Stimulated activated CD4-positive, alpha-beta T cell treated with anti-CD3 and anti-CD28 coated beads, Interleukin-12 subunit alpha, Interleukin-12 subunit beta, amount 100 ng/mL, for 48 hours (primary cell): Measurements from ENCODE around the gene ATP10A.

Experiments
- DNase-seq, 3 donors: peaks; one replicate each; pipeline ENCODE4 v3.0.0-alpha.2; 2020; ENCODE audit warnings: low read depth in 2 of 3, low spot score in 1 of 3

Gene ATP10A

DNA sequence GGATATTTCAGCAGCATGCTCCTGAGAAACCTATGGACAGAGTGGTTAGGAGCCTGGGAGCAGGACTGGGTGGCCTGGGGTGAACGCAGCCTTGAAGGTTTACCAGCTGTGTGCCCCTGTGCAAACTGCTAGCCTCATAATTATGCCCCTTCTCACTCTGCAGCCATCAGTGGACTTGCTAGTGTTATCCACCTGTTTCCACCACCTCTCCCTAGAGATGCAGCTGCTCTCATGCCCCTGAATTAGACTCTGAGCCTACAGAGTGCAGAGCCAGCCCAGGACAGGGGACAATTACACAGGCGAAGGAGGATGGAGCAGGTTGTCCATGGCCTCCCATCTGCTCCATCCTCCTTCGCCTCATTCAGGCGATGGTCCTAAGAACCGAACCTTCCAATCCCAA is 175.9 kb downstream of the ATP10A start:
- DNase-seq: no peak

- no peak for DNase-seq
These were observed 176.3 kb downstream of the ATP10A start for GRCh38 chr15:25686780-25687179.

- DNase-seq: no peak
These were observed 178.4 kb downstream of the ATP10A start for GRCh38 chr15:25684521-25685431.

- no peak for DNase-seq
These were observed 179.2 kb downstream of the ATP10A start for GRCh38 chr15:25683911-25684310.

- no peak for DNase-seq
These were observed 179.7 kb downstream of the ATP10A start for GRCh38 chr15:25683415-25683814.

- no peak for DNase-seq
These were observed 180.8 kb downstream of the ATP10A start for GRCh38 chr15:25682340-25682739.

DNA sequence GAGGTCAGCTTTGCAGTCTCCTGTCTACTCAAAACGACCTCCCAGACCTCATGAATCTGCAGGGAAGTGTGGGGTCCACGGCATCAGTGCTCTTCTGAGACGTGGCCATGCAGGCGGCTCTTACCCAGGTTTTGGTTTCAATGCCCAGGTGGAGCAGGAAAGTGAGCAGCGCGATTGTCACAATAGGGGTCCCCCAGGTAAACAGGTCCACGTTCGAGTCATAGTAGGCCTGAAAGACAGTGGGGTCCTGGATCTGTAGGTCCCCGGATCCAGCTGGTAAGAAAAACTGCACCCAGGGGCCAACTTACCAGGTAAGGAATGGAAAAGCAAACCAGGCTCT is 182.5 kb downstream of the ATP10A start:
- DNase-seq: no peak

GRCh38 chr15:25679964-25680685 is 183.0 kb downstream of the ATP10A start:
- no peak for DNase-seq

DNA sequence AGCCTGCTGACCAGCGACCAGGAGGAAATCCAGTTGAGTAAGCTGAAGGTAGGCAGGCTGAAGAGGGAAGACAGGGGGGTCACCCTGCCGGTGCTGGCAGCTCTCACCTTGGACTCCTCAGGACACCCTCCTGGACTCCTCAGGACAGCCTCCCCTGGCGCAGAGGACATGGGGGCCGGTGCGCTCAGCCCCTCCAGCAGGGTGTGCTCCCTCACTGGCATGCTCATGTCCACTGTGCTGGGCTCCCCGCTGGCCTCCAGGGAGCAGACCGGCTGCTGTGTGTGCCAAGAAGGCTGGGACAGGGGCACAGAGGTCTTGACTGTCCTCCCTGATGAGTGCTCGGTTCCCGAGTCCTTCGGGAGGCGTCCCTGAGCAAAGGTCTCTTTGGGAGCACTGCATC is 183.6 kb downstream of the ATP10A start:
- DNase-seq: no peak

- DNase-seq: no peak
These were observed 184.6 kb downstream of the ATP10A start for GRCh38 chr15:25678500-25678855.

DNA sequence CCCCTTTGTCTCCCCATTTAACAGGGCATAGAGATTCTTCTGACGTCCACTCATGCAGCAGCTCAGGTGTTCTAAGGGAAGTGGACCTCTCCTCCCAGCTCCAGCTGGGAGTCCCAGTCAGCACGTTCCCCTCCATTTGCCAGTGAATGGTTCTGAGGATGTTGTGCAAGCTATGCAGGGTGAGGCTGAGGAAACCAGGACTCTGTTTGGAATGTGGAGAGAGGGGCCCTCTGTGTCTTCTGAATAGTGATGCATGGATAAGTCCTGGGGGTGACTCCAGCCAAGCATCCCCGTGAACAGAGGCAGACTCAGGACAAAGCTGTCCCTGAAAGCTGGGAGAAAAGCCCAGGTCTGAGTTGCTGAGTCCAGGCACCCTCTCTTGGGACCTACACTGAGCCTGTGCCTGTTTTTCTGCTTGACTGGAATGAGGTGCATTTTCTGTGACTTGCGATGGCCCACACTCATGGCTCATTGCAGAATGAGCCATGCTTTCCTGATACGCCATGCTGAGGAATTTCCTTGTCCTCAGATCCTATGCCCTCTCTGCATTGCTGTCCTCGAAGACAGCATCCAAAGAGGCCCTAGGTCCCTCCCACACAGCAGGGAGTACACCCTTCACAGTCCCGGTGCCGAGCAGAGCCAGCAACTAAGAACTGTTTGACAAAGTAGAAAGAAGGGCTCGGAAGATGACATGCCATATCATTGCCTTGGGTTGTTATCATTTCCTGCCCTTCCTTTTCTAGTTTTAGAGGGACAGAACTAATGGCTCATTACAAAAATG is 185.2 kb downstream of the ATP10A start:
- DNase-seq: no peak

- no peak for DNase-seq
These were observed 187.1 kb downstream of the ATP10A start for GRCh38 chr15:25676070-25676469.

DNA sequence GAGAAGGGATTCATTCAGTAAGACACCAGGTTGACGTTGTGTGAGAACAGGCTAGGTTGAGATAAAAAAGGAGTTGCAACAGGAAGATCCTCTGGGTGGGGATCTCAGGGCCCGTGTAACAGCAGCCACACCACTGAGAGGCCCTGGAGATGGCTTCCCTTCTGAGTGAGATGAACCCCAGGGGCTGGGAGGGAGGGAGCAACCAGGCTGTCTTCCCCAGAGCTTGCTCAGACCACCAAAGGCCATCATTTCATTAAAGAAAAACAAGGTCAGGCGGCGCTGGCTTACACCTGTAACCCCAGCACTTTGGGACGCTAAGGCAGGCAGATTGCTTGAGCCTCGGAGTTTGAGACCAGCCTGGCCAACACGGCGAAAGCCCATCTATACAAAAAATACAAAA is 187.7 kb downstream of the ATP10A start:
- DNase-seq: no peak

DNA sequence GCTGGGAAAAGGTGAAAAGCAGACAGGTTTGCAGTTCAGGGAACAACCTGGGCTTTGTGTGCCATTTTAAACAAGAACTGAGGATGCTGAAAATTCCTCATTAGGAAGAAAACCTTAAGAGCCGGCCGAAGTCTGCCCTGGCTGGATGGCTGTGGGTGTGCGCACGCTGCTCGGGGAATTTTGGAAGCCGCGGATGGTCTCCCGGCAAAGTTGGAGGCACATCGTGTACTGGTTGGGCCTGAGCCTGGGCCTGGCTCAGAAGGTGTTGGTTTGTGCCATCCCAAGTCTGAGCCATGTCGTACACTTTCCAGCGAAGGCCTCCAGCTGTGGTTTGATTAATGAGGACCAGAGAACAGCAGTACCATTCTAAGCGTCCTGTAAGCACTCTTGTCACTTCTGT is 188.2 kb downstream of the ATP10A start:
- no peak for DNase-seq

GRCh38 chr15:25673972-25674371 is 189.2 kb downstream of the ATP10A start:
- no peak for DNase-seq

DNA sequence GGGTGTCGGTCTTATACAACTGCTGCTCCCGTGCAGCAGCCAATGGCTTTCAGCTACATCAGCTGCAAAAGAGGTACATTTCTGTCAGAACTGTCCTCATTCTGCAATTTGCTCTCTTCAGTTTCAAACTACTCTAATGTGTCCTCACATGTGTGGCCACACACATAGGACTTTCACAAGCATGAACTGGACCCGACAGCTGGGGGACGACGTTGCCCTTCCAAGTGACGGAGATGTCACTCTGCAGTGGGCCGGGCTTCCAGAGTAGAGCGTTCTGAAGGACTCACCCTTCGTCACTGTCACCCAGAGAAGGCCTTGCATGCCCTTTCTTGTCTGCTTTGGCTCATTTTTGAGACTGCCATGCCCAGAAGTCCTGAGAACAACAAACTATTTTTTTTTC is 189.8 kb downstream of the ATP10A start:
- no peak for DNase-seq

DNA sequence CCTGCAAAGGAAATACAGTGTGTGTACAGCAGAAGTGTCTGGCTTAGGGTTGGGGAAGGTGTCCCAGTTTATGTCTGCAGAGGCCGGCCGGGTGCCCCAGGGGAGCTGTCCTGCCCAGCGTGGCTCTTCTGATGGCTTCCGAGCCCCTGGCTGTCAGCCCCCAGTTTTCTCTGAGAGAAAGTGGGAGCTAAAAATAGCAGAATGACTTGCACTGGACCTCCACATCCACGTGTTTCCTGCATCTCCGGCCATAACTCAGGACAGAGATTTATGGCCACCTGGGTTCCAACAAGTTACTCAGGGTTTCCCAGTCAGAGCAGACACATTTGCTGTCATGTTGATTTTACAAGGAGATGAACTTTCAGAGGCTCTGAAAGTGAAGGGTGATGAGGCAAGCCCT is 192.0 kb downstream of the ATP10A start:
- no peak for DNase-seq

DNA sequence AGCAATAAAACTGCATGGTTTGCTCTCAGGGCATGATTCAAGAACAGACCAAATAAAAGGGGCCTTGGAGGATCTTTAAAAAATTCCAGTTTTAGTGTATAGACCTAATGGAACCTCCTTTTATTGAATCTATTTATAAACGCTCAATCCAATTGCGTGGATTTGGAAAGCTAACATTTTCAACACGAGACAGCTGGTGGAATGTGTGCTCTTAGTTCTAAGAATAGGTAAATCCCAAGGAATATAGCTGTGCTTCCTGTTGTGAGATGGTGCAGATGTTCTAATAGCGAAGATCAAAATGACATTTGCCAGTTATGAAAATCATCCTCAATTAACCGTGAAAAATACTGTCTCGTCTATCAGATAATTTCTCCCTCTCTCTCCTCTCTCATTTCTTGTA is 192.5 kb downstream of the ATP10A start:
- no peak for DNase-seq

DNA sequence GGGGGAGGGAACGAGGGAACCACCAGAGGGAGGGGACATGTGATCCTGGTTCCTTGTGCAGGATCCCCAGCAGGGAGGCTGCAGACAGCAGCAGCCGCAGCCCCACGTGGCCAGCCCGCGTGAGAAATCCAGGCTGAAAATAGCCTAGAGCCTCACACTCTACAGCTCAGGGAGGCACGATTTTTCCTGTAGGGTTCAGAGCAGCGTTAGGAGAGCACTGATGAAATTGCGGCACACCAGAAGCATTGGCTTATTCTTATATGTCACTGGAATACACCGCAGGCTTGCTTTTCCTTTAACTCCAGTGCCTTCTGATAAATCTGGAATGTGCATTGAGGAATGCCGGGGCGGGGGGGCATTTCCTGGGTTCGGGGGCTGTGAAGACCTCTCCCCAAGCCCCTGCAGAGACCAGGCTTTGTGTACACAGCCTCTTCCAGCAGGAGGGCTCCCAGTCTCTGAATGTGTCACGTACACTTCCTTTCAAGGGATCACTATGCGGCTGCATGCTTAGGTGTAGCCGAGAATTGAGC is 193.0 kb downstream of the ATP10A start:
- no peak for DNase-seq

- DNase-seq: no peak
These were observed 194.2 kb downstream of the ATP10A start for GRCh38 chr15:25668901-25669300.

- no peak for DNase-seq
These were observed 194.8 kb downstream of the ATP10A start for GRCh38 chr15:25668236-25668795.
